Fibroblast of gingiva (primary cell): ENCODE data around the gene MIA2.
"Not testable (repeated sequence)": the region's sequence is repeated elsewhere in the genome, so short reads cannot be mapped to it uniquely, and the experiment has no call there.

ENCODE experiments used
- DNase-seq: peaks from one replicate; pipeline ENCODE4 v3.0.0-alpha.2; 2011; ENCODE audit warnings: low read depth

Gene MIA2

GRCh38 chr14:39233680-39234326 lies at the start of gene MIA2:
Gene MIA2 (plus strand): TSS chr14:39233915. CDS start chr14:39234115, 200 bp downstream.
- DNase-seq = no peak

- no peak for DNase-seq
Observed at GRCh38 chr14:39184628-39185255, 49.0 kb upstream of the MIA2 start.

- no peak for DNase-seq
Observed at GRCh38 chr14:39185256-39186049, 48.3 kb upstream of the MIA2 start.

- DNase-seq = no peak
Observed at GRCh38 chr14:39186941-39187525, 46.7 kb upstream of the MIA2 start.

DNA sequence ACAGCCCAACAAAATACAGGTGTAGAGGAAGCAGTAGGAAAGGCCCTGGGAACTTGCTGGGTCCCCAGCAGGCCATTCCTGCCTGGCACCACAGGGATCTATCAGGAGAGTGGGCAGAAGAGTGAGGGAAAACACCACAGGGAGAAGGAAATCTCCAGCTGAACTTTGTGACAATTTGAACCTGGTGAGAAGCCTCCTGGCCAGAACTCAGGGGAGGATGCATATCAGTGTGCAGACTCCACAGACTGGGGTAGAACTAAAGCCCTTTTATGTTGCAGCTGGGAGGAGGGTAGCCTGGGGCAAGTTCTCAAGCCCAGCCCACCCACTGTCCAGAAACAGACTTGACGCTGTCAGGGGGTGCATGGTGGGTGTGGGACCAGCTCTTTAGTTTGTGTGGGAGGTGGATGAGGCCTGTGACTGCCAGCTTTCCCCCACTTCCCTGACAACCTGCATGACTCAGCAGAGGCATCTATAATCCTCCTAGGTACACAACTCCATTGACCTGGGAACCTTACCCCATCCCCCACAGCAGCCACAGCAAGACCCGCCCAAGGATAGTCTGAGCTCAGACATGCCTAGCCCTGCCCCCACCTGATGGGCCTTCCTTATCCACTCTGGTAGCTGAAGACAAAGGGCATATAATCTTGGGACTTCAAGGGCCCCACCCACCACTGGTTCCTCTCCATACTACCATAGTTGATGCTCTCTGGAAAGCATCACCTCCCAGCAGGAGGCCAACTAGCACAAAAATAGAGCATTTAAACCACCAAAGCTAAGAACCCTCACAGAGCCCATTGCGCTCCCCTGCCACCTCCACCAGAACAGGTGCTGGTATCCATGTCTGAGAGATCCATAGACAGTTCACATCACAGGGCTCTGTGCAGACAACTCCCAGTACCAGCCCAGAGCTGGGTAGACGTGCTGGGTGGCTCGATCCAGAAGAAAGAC lies 29.8 kb upstream of the MIA2 start:
- DNase-seq = no peak

DNA sequence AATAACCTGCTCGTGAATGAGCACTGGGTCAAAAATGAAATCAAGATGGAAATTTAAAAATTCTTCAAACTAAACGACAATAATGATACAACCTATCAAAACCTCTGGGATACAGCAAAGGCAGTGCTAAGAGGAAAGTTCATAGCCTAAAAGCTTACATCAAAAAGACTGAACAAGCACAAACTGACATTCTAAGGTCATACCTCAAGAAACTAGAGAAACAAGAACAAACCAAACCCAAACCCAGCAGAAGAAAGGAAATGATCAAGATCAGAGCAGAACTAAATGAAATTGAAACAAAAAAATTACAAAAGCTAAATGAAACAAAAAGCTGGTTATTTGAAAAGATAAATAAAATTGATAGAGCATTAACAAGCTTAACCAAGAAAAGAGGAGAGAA lies 26.3 kb upstream of the MIA2 start:
- not testable (repeated sequence) for DNase-seq

- DNase-seq = no peak
Observed at GRCh38 chr14:39211109-39211741, 22.5 kb upstream of the MIA2 start.

GRCh38 chr14:39212034-39212433 lies 21.7 kb upstream of the MIA2 start:
- DNase-seq = no peak

DNA sequence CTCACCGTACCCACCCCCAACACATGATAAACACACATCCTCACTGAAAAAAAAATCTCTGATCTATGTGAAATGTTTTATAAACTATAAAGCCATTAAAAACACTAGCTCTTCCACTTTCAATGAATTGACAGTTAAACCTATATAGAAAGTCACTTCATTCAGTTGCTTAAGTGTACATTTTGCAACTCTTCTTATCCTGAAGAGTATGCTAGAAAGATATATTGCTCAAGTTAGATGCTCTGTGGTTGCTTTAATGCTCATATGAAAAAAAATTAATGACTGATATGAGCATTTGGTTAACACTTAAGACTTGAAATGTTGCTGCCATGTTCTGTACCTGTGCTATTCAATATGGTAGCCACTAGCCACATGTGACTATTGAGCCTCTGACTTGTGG lies 21.0 kb upstream of the MIA2 start:
- no peak for DNase-seq

DNA sequence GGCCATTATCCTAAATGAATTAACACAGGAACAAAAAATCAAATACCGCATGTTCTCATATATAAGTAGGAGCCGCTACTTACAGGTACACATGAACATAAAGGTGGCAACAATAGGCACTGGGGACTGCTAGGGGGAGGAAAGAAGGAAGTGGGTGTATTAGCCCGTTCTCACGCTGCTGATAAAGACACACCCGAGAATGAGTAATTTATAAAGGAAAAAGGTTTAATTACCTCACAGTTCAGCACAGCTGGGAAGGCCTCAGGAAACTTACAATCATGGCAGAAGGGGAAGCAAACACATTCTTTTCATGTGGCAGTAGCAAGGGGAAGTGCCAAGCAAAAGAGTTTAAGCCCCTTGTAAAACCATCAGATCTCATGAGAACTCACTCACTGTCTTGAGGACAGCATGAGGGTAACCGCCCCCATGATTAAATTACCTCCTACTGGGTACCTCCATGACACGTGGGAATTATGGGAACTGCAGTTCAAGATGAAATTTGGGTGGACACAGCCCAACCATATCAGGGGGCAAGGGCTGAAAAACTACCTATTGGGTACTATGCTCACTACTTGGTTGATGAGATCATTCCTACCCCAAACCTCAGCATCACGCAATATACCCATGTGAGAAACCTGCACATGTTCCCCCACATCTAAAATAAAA lies 16.4 kb upstream of the MIA2 start:
- DNase-seq = no peak

- no peak for DNase-seq
Observed at GRCh38 chr14:39218171-39218769, 15.4 kb upstream of the MIA2 start.

GRCh38 chr14:39219075-39219499 lies 14.6 kb upstream of the MIA2 start:
- peak; percentile 27 for DNase-seq

- not testable (repeated sequence) for DNase-seq
Observed at GRCh38 chr14:39220473-39220872, 13.2 kb upstream of the MIA2 start.

DNA sequence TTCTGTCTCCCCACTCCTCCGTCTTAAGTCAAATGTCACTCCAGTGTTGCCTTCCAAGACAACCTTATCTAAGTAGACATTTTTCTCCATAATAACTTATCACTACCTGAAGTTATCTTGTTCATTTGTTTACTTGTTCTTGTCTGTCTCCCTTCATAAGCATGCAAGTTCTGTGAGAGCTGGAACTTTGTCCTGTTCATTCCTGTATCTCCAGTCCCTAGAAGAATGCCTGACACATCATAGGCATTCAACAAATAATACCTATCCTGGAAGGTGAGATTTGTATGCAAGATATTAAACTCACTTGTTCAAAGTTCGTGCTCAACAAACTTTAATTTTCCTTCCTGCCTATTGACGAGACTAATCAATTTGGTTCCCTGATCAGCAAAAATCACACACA lies 5.7 kb upstream of the MIA2 start:
- no peak for DNase-seq

DNA sequence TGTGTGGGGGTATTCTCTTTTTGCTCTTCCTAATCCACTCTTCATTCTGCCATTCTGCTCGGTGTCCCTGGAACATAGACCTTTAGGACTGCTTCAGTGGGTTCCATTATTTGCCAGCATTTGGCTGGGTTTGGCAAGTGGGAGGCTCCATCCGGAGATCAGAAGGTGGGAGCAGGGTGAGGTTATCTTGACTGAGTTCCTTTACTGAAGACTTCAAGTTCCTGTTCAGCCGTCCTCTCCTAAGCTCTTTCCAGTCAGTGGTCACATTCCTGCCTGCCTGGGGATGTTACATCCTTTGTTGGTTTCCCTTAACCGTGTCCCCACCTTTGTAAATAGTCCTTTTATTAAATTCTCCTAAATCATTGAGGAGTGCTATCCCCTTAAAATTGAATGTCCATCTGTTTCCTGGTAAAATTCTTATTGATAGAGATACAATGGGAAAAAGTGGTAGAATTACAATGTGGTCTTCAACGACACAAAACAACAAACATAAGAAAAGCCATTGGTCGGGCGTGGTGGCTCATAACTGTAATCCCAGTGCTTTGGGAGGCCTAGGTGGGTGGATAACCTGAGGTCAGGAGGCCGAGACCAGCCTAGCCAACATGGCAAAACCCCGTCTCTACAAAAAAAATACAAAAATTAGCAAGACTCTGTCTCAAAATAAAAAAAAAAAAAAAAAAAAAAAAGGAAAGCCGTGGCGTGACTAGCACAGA lies 5.0 kb upstream of the MIA2 start:
- DNase-seq = no peak

- DNase-seq = no peak
Observed at GRCh38 chr14:39229222-39229543, 4.5 kb upstream of the MIA2 start.

GRCh38 chr14:39229601-39230110 lies 4.1 kb upstream of the MIA2 start:
- no peak for DNase-seq

DNA sequence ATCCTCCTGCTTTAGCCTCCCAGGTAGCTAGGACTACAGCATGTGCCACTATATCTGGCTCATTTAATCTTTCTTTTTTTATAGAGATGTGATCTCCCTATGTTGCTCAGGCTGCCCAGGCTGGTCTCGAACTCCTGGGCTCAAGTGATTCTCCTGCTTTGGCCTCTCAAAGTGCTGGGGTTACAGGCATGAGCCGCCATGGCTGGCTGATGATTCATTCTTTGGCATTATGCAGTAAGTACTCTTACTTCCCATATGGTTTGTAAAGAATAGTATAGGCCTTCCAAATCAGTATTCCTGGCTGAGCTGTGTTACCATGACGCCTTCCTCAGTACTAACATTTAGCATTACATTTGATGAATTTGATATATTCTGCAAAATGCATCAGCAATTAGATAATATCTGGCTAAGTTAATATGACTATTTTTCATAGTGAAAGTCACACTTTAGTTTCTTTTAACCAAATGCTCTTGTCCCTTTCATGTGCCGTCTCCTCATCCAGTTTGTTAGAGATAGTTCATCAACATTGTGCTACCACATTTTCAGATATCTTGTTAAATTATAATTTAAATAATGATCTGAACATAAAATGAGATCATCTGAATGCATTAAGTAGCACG lies 3.2 kb upstream of the MIA2 start:
- no peak for DNase-seq
